Measurements from ENCODE around the gene PLCZ1. TPM values are rescaled to one million over a fixed set of nuclear protein-coding genes. Genes with fewer than 3 reads are reported as not detected.

PLCZ1 gene
- total and polyA plus RNA-seq, 2 donors (not counting 3 experiments of a cell fraction or from before 2014, with no cell fraction given): not detected

DNA sequence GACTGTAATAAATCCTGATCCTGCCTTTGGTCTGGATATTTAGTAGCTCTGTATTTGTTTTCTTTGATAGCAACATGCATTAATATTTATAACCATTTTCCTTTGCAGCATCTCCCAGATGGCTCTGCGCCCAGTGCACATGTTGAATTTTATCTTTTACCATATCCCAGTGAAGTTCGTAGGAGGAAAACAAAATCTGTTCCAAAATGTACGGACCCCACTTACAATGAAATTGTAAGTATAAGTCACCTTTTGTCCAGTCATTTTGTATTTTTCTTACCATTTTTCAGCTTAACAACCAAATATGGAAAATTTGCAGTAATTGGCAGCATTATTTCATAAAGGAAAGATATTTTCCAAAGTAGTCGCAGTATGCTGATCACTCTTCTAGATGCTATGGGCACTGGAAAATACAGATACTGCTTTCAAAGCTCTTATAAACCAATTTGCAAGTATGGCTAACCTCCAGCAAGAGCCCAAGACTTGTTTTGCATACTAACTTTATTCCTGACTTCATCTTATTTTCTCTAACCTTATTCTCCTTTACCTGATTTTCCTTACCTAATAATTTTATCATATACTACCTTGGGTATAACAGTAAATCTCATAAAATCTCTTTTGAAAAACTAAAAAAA is 97.4 kb downstream of the PLCZ1 start:
- Histone ChIP-seq H2AFZ (ENCODE audit: low read depth, low read length) (no peak overlapping the region), H3K9ac (replicated peaks; ENCODE audit: extremely low read depth, insufficient read depth, low read length) (no peak overlapping the region), H3K4me3 (replicated peaks in 1 of 3; ENCODE audit: insufficient read depth in 1 of 3, low read depth in 1 of 3, low read length in 3 of 3) (no peak overlapping the region), H3K36me3 (ENCODE audit: control insufficient read depth in 2 of 2, extremely low read depth in 1 of 2, insufficient read depth in 2 of 2, low read length in 2 of 2) (no peaks in the 10 kb centered on the region), H3K27ac (ENCODE audit: insufficient read depth, low read depth, low read length) (no peak overlapping the region), H4K20me1 (replicated peaks; ENCODE audit: control insufficient read depth, extremely low read depth, insufficient read depth, low read length) (no peaks in the 10 kb centered on the region), H3K4me1 (ENCODE audit: control insufficient read depth, extremely low read depth, insufficient read depth, low read length) (no peaks in the 10 kb centered on the region), H3K9me3 (replicated peaks; ENCODE audit: control insufficient read depth, insufficient read depth, low read length) (no peaks in the 10 kb centered on the region), H3K27me3 (ENCODE audit: control insufficient read depth in 2 of 2, insufficient read depth in 2 of 2, low read length in 2 of 2) (no peaks in the 10 kb centered on the region), H3K9me1 (replicated peaks; ENCODE audit: control insufficient read depth, extremely low read depth, insufficient read depth, low read length) (no peaks in the 10 kb centered on the region), H3K4me2 (ENCODE audit: insufficient read depth, low read length) (no peak overlapping the region), H3K79me2 (ENCODE audit: control insufficient read depth, insufficient read depth, low read length) (no peaks in the 10 kb centered on the region)
- dilution Hi-C loops (cut with MboI; ENCODE audit: extremely low pct_ligation_motif_present, low sequenced_read_pairs) (no loop called here), intact Hi-C loops (cut with micrococcal nuclease) (no loop called here)
- no peak for DNase-seq (ENCODE audit: low read depth, low spot score)
- BruUV-seq (replicated peaks): no TSS peak
- no peak for FAIRE-seq
- TF ChIP-seq, protein P1, sequence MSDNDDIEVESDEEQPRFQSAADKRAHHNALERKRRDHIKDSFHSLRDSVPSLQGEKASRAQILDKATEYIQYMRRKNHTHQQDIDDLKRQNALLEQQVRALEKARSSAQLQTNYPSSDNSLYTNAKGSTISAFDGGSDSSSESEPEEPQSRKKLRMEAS (IDR thresholded peaks at IDR 0.05; ENCODE audit: insufficient read depth, insufficient read length): no peak
- no peak for TF ChIP-seq POLR2A (IDR thresholded peaks at IDR 0.05; ENCODE audit: low read depth, low read length)
- TF ChIP-seq EZH2 (IDR thresholded peaks at IDR 0.05; ENCODE audit: borderline replicate concordance, low read depth, low read length, severe bottlenecking): no peak
- no peak for TF ChIP-seq JUN (IDR thresholded peaks at IDR 0.05; ENCODE audit: borderline replicate concordance, insufficient read depth, insufficient read length, low read depth)
- TF ChIP-seq, protein P2, sequence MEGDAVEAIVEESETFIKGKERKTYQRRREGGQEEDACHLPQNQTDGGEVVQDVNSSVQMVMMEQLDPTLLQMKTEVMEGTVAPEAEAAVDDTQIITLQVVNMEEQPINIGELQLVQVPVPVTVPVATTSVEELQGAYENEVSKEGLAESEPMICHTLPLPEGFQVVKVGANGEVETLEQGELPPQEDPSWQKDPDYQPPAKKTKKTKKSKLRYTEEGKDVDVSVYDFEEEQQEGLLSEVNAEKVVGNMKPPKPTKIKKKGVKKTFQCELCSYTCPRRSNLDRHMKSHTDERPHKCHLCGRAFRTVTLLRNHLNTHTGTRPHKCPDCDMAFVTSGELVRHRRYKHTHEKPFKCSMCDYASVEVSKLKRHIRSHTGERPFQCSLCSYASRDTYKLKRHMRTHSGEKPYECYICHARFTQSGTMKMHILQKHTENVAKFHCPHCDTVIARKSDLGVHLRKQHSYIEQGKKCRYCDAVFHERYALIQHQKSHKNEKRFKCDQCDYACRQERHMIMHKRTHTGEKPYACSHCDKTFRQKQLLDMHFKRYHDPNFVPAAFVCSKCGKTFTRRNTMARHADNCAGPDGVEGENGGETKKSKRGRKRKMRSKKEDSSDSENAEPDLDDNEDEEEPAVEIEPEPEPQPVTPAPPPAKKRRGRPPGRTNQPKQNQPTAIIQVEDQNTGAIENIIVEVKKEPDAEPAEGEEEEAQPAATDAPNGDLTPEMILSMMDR (IDR thresholded peaks at IDR 0.05; ENCODE audit: extremely low read depth in 1 of 2, insufficient read depth in 1 of 2, low read depth in 1 of 2, low read length in 2 of 2): no peak
- ChIA-PET CTCF (no interaction called here), POLR2A (no interaction called here)

DNA sequence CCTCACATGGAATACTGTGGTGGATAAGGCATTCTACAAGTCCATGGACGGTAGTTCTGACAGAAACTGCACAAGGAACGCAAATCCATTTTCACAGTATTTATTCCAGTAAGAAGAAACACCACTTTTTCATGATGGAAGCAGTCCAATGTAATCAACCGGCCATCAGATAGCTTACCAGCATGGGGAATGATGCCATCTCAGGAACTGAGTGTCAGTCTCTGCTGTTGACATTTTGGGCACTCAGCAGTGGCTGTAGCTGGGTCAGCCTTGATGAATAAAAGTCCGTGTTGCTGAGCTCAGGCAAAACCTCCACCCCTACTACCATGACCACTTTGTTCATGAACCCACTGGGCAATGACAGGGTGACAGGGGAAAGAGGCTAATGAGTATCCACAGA is 103.4 kb downstream of the PLCZ1 start:
- Histone ChIP-seq H4K20me1 (replicated peaks; ENCODE audit: control insufficient read depth, extremely low read depth, insufficient read depth, low read length) (no peaks in the 10 kb centered on the region), H3K9ac (replicated peaks; ENCODE audit: extremely low read depth, insufficient read depth, low read length) (no peak overlapping the region), H3K4me3 (replicated peaks in 1 of 3; ENCODE audit: insufficient read depth in 1 of 3, low read depth in 1 of 3, low read length in 3 of 3) (no peak overlapping the region), H3K4me2 (ENCODE audit: insufficient read depth, low read length) (no peak overlapping the region), H3K27me3 (ENCODE audit: control insufficient read depth in 2 of 2, insufficient read depth in 2 of 2, low read length in 2 of 2) (no peaks in the 10 kb centered on the region), H3K27ac (ENCODE audit: insufficient read depth, low read depth, low read length) (no peak overlapping the region), H3K36me3 (ENCODE audit: control insufficient read depth in 2 of 2, extremely low read depth in 1 of 2, insufficient read depth in 2 of 2, low read length in 2 of 2) (no peaks in the 10 kb centered on the region), H3K9me1 (replicated peaks; ENCODE audit: control insufficient read depth, extremely low read depth, insufficient read depth, low read length) (no peaks in the 10 kb centered on the region), H3K4me1 (ENCODE audit: control insufficient read depth, extremely low read depth, insufficient read depth, low read length) (no peaks in the 10 kb centered on the region), H3K9me3 (replicated peaks; ENCODE audit: control insufficient read depth, insufficient read depth, low read length) (peaks cover 2% of the 10 kb centered on the region), H2AFZ (ENCODE audit: low read depth, low read length) (no peak overlapping the region), H3K79me2 (ENCODE audit: control insufficient read depth, insufficient read depth, low read length) (no peaks in the 10 kb centered on the region)
- DNase-seq (ENCODE audit: low read depth, low spot score): no peak
- no TSS peak for BruUV-seq (replicated peaks)
- CTCF ChIA-PET: no interaction called here
- no peak for FAIRE-seq
- intact Hi-C loops (cut with micrococcal nuclease): no loop called here
- TF ChIP-seq MYC (IDR thresholded peaks at IDR 0.05; ENCODE audit: low read depth, low read length) (no peak), POLR2A (IDR thresholded peaks at IDR 0.05; ENCODE audit: low read depth, low read length) (no peak), EZH2 (IDR thresholded peaks at IDR 0.05; ENCODE audit: borderline replicate concordance, low read depth, low read length, severe bottlenecking) (no peak), GATA2 (IDR thresholded peaks at IDR 0.05; ENCODE audit: insufficient read depth, insufficient read length, low read depth, low read length) (no peak), POLR2AphosphoS5 (IDR thresholded peaks at IDR 0.05; ENCODE audit: insufficient read depth, low read depth, low read length) (no peak)
- TF ChIP-seq, protein P2 (IDR thresholded peaks at IDR 0.05; ENCODE audit: extremely low read depth in 1 of 2, insufficient read depth in 1 of 2, low read depth in 1 of 2, low read length in 2 of 2): no peak
- dilution Hi-C loops (cut with MboI; ENCODE audit: extremely low pct_ligation_motif_present, low sequenced_read_pairs): no loop called here
- POLR2A ChIA-PET: no interaction called here
